Ishikawa (cell line): Measurements from ENCODE around the gene STXBP4.

Experiments used
- CEBPB ChIP-seq: IDR thresholded peaks from 2 replicates; pipeline ENCODE4 v1.6.1; 2012
- EGR1 ChIP-seq: IDR thresholded peaks from 2 replicates; pipeline ENCODE4 v1.6.1; 2012
- EP300 ChIP-seq: IDR thresholded peaks from 2 replicates; pipeline ENCODE4 v1.6.1; 2012; ENCODE audit warnings: borderline replicate concordance
- MAX ChIP-seq: IDR thresholded peaks from 2 replicates; pipeline ENCODE4 v1.6.1; 2012
- NFIC ChIP-seq: IDR thresholded peaks from 2 replicates; pipeline ENCODE4 v1.6.1; 2012
- REST ChIP-seq: IDR thresholded peaks from 2 replicates; pipeline ENCODE4 v1.6.1; 2012; ENCODE audit warnings: low read depth, mild to moderate bottlenecking
- TAF1 ChIP-seq: IDR thresholded peaks from 2 replicates; pipeline ENCODE4 v1.6.1; 2012; ENCODE audit warnings: low read depth, mild to moderate bottlenecking
- TEAD4 ChIP-seq: IDR thresholded peaks from 2 replicates; pipeline ENCODE4 v1.6.1; 2012
- USF1 ChIP-seq: IDR thresholded peaks from 2 replicates; pipeline ENCODE4 v1.6.1; 2012
- YY1 ChIP-seq: IDR thresholded peaks from 2 replicates; pipeline ENCODE4 v1.6.1; 2012; ENCODE audit warnings: low read depth

GRCh38 chr17:54927525-54927924, 41.0 kb upstream of the STXBP4 start:
- no peak for TF ChIP-seq EP300
- TF ChIP-seq MAX, result no peak
- TF ChIP-seq CEBPB, result no peak
- TF ChIP-seq USF1, result no peak
- TF ChIP-seq EGR1, result no peak
- no peak for TF ChIP-seq REST
- TF ChIP-seq NFIC, result no peak
- no peak for TF ChIP-seq YY1
- no peak for TF ChIP-seq TAF1
- no peak for TF ChIP-seq TEAD4
